GM03348 (cell line): Measurements from ENCODE around the gene PPP4R1.

Experiments used
- DNase-seq: peaks from one replicate; pipeline ENCODE4 v3.0.0; 2012; ENCODE audit warnings: low spot score

The PPP4R1 gene

DNA sequence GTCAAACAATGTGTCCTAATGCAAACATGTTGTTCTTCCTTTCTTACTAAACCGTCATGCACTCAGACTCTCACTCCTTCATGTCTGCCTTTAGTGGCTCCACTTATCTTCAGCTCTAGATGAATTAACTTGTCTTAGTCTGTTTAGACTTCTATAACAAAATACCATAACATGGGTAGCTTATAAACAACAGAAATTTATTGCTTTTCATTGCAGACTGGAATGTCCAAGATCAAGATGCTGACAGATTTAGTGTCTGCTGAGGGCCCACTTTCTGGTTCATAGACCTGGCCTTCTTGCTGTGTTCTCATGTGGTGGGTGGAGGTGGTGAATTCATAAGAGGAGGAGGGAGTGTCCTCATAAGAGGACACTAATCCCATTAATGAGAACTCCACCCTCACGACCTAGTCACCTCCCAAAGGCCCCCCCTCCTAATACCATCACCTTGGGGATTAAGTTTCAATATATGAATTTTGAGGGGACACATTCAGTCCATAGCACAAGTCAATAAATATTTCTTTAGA is 106.7 kb downstream of the PPP4R1 start:
- DNase-seq = no peak

- DNase-seq = no peak
These were observed 108.1 kb downstream of the PPP4R1 start for GRCh38 chr18:9506046-9506792.
